HG02798 (cell line): ENCODE results near the gene ACTR1A.
A peak's percentile ranks its signal among the peaks of the same experiment; 100 is the strongest.

Source experiments
- ATAC-seq: cut with Tn5 transposase; IDR thresholded peaks from one replicate; pipeline ENCODE4 v1.9.1; 2021; ENCODE audit warnings: mild to moderate bottlenecking; ENCODE audit not compliant: unreplicated experiment, poor library complexity

ACTR1A gene

GRCh38 chr10:102432162-102432950 is 70.2 kb downstream of the ACTR1A start, which contains the start of gene CUEDC2:
Gene CUEDC2, minus strand, starts transcription at chr10:102432574. Its CDS starts 7,386 bp downstream, at chr10:102425188.
- peak; percentile 92 for ATAC-seq

GRCh38 chr10:102431452-102432124 is 70.9 kb downstream of the ACTR1A start:
- no peak for ATAC-seq

GRCh38 chr10:102429468-102429867 is 73.0 kb downstream of the ACTR1A start:
- ATAC-seq, result no peak
